ENCODE measurements around the gene TFB2M.

The TFB2M gene

GRCh38 chr1:246559310-246559709 lies 6.8 kb downstream of the TFB2M start:
- Histone ChIP-seq H4K20me1 (peaks cover 65% of the 10 kb centered on the region), H3K36me3 (peaks cover 84% of the 10 kb centered on the region), H3K9ac (no peak overlapping the region), H3K4me3 (no peak overlapping the region), H3K4me2 (no peak overlapping the region), H3K27me3 (no peaks in the 10 kb centered on the region), H3K9me3 (no peaks in the 10 kb centered on the region), H3K4me1 (peaks cover 7% of the 10 kb centered on the region), H3K27ac (no peak overlapping the region)
- TF ChIP-seq Cebpa-rat (IDR thresholded peaks at IDR 0.05), result no peak

DNA sequence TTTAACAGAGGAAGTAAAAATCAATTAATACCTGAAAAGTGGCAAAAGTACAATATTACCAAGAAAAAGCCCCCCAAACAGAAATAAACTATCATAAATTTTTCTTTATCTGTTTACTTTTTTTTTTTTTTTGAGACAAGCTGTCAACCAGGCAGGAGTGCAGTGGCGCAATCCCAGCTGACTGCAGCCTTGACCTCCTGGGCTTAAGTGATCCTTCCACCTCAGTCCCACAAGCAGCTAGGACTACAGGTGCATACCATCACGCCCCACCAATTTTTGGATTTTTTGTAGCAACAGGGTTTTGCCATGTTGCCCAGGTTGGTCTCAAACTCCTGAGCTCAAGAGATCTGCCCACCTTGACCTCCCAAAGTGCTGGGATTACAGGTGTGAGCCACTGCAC lies 8.0 kb downstream of the TFB2M start:
- Histone ChIP-seq H3K36me3 (peaks cover 91% of the 10 kb centered on the region), H3K9me3 (no peaks in the 10 kb centered on the region)
- TF ChIP-seq Cebpa-rat (IDR thresholded peaks at IDR 0.05), result no peak

DNA sequence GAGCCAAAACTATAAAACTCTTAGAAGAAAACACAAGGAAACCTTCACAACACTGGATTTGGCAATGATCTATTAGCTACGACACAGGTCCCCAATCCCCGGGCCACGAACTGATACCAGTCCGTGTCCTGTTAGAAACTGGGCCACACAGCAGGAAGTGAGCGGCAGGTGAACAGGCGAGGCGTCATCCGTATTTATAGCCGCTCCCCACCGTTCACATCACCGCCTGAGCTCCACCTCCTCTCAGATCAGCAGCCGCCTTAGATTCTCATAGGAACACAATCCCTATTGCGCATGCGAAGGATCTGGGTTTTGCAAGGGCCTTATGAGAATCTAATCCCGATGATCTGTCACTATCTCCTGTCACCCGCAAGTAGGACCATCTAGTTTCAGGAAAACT lies 11.9 kb downstream of the TFB2M start:
- no peak overlapping the region for H3K4me2 ChIP-seq
- no peaks in the 10 kb centered on the region for H3K4me1 ChIP-seq
- H3K36me3 ChIP-seq, result peaks cover 97% of the 10 kb centered on the region
- H3K9me3 ChIP-seq, result no peaks in the 10 kb centered on the region
- H3K27me3 ChIP-seq, result no peaks in the 10 kb centered on the region
- H3K9ac ChIP-seq, result no peak overlapping the region
- H3K4me3 ChIP-seq, result no peak overlapping the region
- no peak overlapping the region for H3K27ac ChIP-seq
- TF ChIP-seq Cebpa-rat (IDR thresholded peaks at IDR 0.05), result no peak
- peaks cover 81% of the 10 kb centered on the region for H4K20me1 ChIP-seq

More for the DNA sequence above, 8.0 kb downstream of the TFB2M start:
- no peak overlapping the region for H3K27ac ChIP-seq
- H3K4me2 ChIP-seq, result no peak overlapping the region
- H4K20me1 ChIP-seq, result peaks cover 70% of the 10 kb centered on the region
- H3K27me3 ChIP-seq, result no peaks in the 10 kb centered on the region
- H3K4me1 ChIP-seq, result no peaks in the 10 kb centered on the region
- no peak overlapping the region for H3K9ac ChIP-seq
- no peak overlapping the region for H3K4me3 ChIP-seq

GRCh38 chr1:246552110-246552509 lies 14.0 kb downstream of the TFB2M start:
- TF ChIP-seq Cebpa-rat (IDR thresholded peaks at IDR 0.05), result no peak
- H4K20me1 ChIP-seq, result peaks cover 61% of the 10 kb centered on the region
- no peak overlapping the region for H3K4me3 ChIP-seq
- H3K9ac ChIP-seq, result no peak overlapping the region
- H3K27me3 ChIP-seq, result no peaks in the 10 kb centered on the region
- no peaks in the 10 kb centered on the region for H3K4me1 ChIP-seq
- no peak overlapping the region for H3K27ac ChIP-seq
- H3K4me2 ChIP-seq, result no peak overlapping the region
- H3K9me3 ChIP-seq, result no peaks in the 10 kb centered on the region
- peaks cover 95% of the 10 kb centered on the region for H3K36me3 ChIP-seq

DNA sequence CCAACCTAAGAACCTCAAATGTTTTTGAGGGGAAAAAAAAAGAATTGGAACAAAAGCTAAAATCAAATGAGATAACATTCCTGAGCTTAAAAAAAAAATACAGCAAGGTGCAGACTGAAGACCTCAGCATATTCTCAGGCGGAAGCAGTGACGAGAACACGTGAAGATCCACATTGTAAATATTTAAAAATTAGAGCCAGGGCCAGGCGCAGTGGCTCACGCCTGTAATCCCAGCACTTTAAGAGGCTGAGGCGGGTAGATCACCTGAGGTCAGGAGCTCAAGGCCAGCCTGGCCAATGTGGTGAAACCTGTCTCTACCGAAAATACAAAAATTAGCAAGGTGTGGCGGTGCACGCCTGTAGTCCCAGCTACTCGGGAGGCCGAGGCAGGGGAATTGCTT lies 15.7 kb downstream of the TFB2M start:
- peaks cover 56% of the 10 kb centered on the region for H4K20me1 ChIP-seq

DNA sequence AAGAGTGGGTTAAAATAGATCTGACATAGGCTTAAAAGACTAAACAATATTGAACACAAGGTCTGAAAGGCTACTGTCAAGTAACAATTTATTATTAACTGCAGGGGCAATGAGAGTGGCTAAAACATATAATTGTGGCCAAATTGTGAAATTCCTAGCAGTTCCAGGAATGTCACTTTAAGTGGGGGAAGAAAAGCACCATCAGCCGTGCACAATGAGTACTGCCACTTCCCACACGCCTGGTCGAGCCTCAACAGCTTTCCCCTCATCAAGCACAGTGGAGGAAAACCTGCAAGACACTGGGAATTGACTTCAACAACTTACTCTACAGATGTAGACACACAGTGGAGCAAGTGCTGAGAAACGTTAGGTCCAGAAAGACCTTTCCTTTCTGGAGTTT lies 16.4 kb downstream of the TFB2M start:
- no peaks in the 10 kb centered on the region for H3K4me1 ChIP-seq
- H3K9me3 ChIP-seq, result no peaks in the 10 kb centered on the region
- H3K4me2 ChIP-seq, result no peak overlapping the region
- no peak for TF ChIP-seq Cebpa-rat (IDR thresholded peaks at IDR 0.05)
- peaks cover 92% of the 10 kb centered on the region for H3K36me3 ChIP-seq
- H3K9ac ChIP-seq, result no peak overlapping the region
- no peak overlapping the region for H3K4me3 ChIP-seq
- peaks cover 51% of the 10 kb centered on the region for H4K20me1 ChIP-seq
- no peak overlapping the region for H3K27ac ChIP-seq
- no peaks in the 10 kb centered on the region for H3K27me3 ChIP-seq

More for the DNA sequence above, 15.7 kb downstream of the TFB2M start:
- H3K36me3 ChIP-seq, result peaks cover 93% of the 10 kb centered on the region
- no peaks in the 10 kb centered on the region for H3K4me1 ChIP-seq
- H3K4me3 ChIP-seq, result no peak overlapping the region
- H3K27ac ChIP-seq, result no peak overlapping the region
- H3K9me3 ChIP-seq, result no peaks in the 10 kb centered on the region
- H3K4me2 ChIP-seq, result no peak overlapping the region
- TF ChIP-seq Cebpa-rat (IDR thresholded peaks at IDR 0.05), result no peak
- H3K27me3 ChIP-seq, result no peaks in the 10 kb centered on the region
- H3K9ac ChIP-seq, result no peak overlapping the region

DNA sequence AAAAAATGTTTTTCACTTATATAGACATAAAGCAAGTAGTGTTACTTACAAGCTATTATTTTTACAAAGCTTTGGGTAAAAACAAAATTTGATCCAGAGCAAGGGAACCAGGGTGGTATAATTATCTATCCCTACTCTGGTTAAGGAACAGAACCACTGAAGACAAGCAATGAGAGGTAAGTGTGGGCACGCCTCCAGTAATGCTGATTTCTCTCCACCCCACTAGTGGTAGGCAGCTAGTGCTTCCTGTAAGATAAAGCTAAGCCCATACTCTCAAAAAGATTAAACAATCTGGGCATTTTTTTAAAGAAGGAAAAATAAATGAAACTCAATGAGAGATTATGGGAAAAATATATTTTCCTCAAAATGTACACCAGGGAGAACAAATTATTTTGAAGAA lies 22.1 kb downstream of the TFB2M start:
- H3K4me3 ChIP-seq, result no peak overlapping the region
- no peak overlapping the region for H3K27ac ChIP-seq
- no peaks in the 10 kb centered on the region for H3K4me1 ChIP-seq
- no peak overlapping the region for H3K4me2 ChIP-seq
- H3K9me3 ChIP-seq, result no peaks in the 10 kb centered on the region
- no peak overlapping the region for H3K9ac ChIP-seq
- H3K36me3 ChIP-seq, result peaks cover 91% of the 10 kb centered on the region
- no peak for TF ChIP-seq Cebpa-rat (IDR thresholded peaks at IDR 0.05)
- H3K27me3 ChIP-seq, result no peaks in the 10 kb centered on the region
- H4K20me1 ChIP-seq, result no peaks in the 10 kb centered on the region

DNA sequence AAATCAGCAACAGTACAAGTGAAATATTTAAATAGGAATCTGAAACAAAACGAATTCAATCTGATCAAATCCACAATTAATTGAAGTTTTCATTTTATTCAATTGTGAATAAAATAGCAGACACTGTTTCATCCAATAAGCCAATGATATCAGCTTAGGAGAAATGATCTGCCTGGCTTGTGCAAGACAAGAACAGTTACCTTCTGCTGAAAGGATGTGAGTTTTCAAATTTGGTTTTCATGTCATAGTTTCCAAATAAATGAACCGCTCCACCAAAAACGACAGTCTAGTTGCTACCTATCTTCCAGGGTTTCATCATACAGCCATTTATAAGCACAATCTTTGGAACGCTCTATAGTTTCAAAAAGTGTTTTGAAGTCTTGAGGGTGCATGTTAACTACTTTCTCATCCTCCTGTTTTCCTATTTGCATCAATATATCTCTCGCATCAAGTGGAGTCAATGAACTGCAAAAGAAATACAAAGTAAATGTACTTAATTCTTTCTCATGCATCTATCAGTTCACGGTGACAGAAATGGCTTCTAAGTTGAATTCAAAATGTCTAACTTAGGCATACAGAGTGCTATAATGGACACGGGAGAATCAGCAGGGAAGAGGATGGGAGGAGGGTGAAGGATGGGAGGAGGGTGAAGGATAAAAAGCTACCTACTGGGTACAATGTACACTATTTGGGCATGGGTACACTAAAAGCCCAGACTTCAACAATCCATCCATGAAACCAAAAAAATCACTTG lies 25.1 kb downstream of the TFB2M start:
- no peak for TF ChIP-seq Cebpa-rat (IDR thresholded peaks at IDR 0.05)
- Histone ChIP-seq H3K36me3 (peaks cover 82% of the 10 kb centered on the region), H3K4me2 (no peak overlapping the region), H3K4me3 (no peak overlapping the region), H3K27me3 (no peaks in the 10 kb centered on the region), H3K4me1 (no peaks in the 10 kb centered on the region), H4K20me1 (no peaks in the 10 kb centered on the region), H3K9ac (no peak overlapping the region), H3K9me3 (no peaks in the 10 kb centered on the region), H3K27ac (no peak overlapping the region)

DNA sequence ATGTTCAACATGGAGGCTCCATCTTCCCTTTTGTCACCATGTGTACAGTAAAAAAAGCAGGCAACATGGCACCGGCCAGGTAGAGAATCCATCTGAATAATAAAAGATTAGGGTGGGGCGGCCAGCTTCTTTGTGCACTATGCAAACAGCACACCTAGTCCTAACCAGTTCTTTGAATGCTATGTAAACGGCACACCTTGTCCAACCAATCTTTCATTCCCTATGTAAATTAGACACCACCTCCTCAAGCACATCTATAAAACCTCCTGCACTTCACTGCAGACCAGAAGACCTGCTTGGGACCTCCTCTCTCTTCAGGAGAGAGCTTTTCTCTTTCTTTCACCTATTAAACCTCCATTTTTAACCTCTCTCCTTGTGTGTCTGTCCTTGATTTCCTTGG lies 28.2 kb downstream of the TFB2M start:
- no peak for TF ChIP-seq Cebpa-rat (IDR thresholded peaks at IDR 0.05)
- Histone ChIP-seq H3K4me1 (no peaks in the 10 kb centered on the region), H3K9me3 (no peaks in the 10 kb centered on the region), H3K9ac (no peak overlapping the region), H3K27me3 (no peaks in the 10 kb centered on the region), H3K27ac (no peak overlapping the region), H4K20me1 (no peaks in the 10 kb centered on the region), H3K36me3 (peaks cover 52% of the 10 kb centered on the region), H3K4me3 (no peak overlapping the region), H3K4me2 (no peak overlapping the region)

GRCh38 chr1:246537441-246537840 lies 28.6 kb downstream of the TFB2M start:
- H3K9me3 ChIP-seq, result no peaks in the 10 kb centered on the region
- H3K4me1 ChIP-seq, result no peaks in the 10 kb centered on the region
- H4K20me1 ChIP-seq, result no peaks in the 10 kb centered on the region
- TF ChIP-seq Cebpa-rat (IDR thresholded peaks at IDR 0.05), result no peak
- peaks cover 48% of the 10 kb centered on the region for H3K36me3 ChIP-seq
- H3K4me2 ChIP-seq, result no peak overlapping the region
- no peak overlapping the region for H3K9ac ChIP-seq
- no peak overlapping the region for H3K27ac ChIP-seq
- no peak overlapping the region for H3K4me3 ChIP-seq
- no peaks in the 10 kb centered on the region for H3K27me3 ChIP-seq

Data from BLaER1 (cell line).